ENCODE measurements around the gene PIK3AP1. TPM values are rescaled to one million over a fixed set of nuclear protein-coding genes. Genes with fewer than 3 reads are reported as not detected.

The PIK3AP1 gene
- polyA plus RNA-seq, 3 donors = 4.8 to 5.7 (median 5.4) TPM

GRCh38 chr10:96614515-96614914 lies 105.8 kb downstream of the PIK3AP1 start:
- DNase-seq (ENCODE audit: low read depth in 3 of 3, low spot score in 2 of 3) = no peak

- DNase-seq (ENCODE audit: low read depth in 3 of 3, low spot score in 2 of 3) = no peak
Measured at GRCh38 chr10:96613576-96613975, 106.7 kb downstream of the PIK3AP1 start.

- no peak for DNase-seq (ENCODE audit: low read depth in 3 of 3, low spot score in 2 of 3)
Measured at GRCh38 chr10:96612055-96612830, 108.1 kb downstream of the PIK3AP1 start.

- no peak for DNase-seq (ENCODE audit: low read depth in 3 of 3, low spot score in 2 of 3)
Measured at GRCh38 chr10:96610817-96611216, 109.5 kb downstream of the PIK3AP1 start.

GRCh38 chr10:96609510-96609909 lies 110.8 kb downstream of the PIK3AP1 start:
- DNase-seq (ENCODE audit: low read depth in 3 of 3, low spot score in 2 of 3) = no peak

- no peak for DNase-seq (ENCODE audit: low read depth in 3 of 3, low spot score in 2 of 3)
Measured at GRCh38 chr10:96608805-96609204, 111.5 kb downstream of the PIK3AP1 start.

- no peak for DNase-seq (ENCODE audit: low read depth in 3 of 3, low spot score in 2 of 3)
Measured at GRCh38 chr10:96608262-96608661, 112.1 kb downstream of the PIK3AP1 start.

GRCh38 chr10:96606946-96607345 lies 113.4 kb downstream of the PIK3AP1 start:
- DNase-seq (ENCODE audit: low read depth in 3 of 3, low spot score in 2 of 3) = no peak

- DNase-seq (ENCODE audit: low read depth in 3 of 3, low spot score in 2 of 3) = no peak
Measured at GRCh38 chr10:96606216-96606615, 114.1 kb downstream of the PIK3AP1 start.

GRCh38 chr10:96600337-96600736 lies 120.0 kb downstream of the PIK3AP1 start:
- no peak for DNase-seq (ENCODE audit: low read depth in 3 of 3, low spot score in 2 of 3)

GRCh38 chr10:96598846-96599245 lies 121.5 kb downstream of the PIK3AP1 start:
- no peak for DNase-seq (ENCODE audit: low read depth in 3 of 3, low spot score in 2 of 3)

GRCh38 chr10:96596422-96597407 lies 123.6 kb downstream of the PIK3AP1 start:
- DNase-seq (ENCODE audit: low read depth in 3 of 3, low spot score in 2 of 3) = no peak

GRCh38 chr10:96595741-96596140 lies 124.6 kb downstream of the PIK3AP1 start:
- DNase-seq (ENCODE audit: low read depth in 3 of 3, low spot score in 2 of 3) = no peak

GRCh38 chr10:96591946-96592345 lies 128.4 kb downstream of the PIK3AP1 start:
- no peak for DNase-seq (ENCODE audit: low read depth in 3 of 3, low spot score in 2 of 3)

GRCh38 chr10:96588616-96589419 lies 131.5 kb downstream of the PIK3AP1 start:
- no peak for DNase-seq (ENCODE audit: low read depth in 3 of 3, low spot score in 2 of 3)

GRCh38 chr10:96588060-96588554 lies 132.2 kb downstream of the PIK3AP1 start:
- peak in 1 of 3 donors; percentile 19 for DNase-seq (ENCODE audit: low read depth in 3 of 3, low spot score in 2 of 3)

GRCh38 chr10:96587264-96588059 lies 132.9 kb downstream of the PIK3AP1 start:
- peak in 2 of 3 donors; percentile 43 to 54 for DNase-seq (ENCODE audit: low read depth in 3 of 3, low spot score in 2 of 3)

GRCh38 chr10:96586419-96587263 lies 133.7 kb downstream of the PIK3AP1 start, which contains the start of gene TM9SF3:
Gene TM9SF3 (minus strand): TSS chr10:96587012. CDS start chr10:96586835, 177 bp downstream.
- DNase-seq (ENCODE audit: low read depth in 3 of 3, low spot score in 2 of 3) = peak; percentile 47 to 79 (median 73)
